B cell (primary cell): Measurements from ENCODE around the gene OXGR1. TPM values are rescaled to one million over a fixed set of nuclear protein-coding genes. Genes with fewer than 3 reads are reported as not detected.

ENCODE experiments used
- ATAC-seq: fragments of 200-7000 bp; cut with Tn5 transposase; one replicate; pipeline ENCODE4 v1.10.0; 2021; ENCODE audit warnings: low read depth, mild to moderate bottlenecking, moderate number of reproducible peaks, moderate library complexity
- CTCF ChIA-PET: fragments of 350-600 bp; sonication (Branson Sonifier 250); formaldehyde crosslinking; loops from one replicate; lab custom pipeline; 2021; ENCODE audit warnings: antibody characterized with exemption, inconsistent platforms; lab: Charles Lee
- POLR2A ChIA-PET: fragments of 350-600 bp; sonication (Branson Sonifier 250); formaldehyde crosslinking; loops from one replicate; lab custom pipeline; 2021; ENCODE audit warnings: antibody characterized with exemption; lab: Charles Lee
- DNase-seq: peaks from one replicate; pipeline ENCODE4 v3.0.0; 2013
- H2AFZ ChIP-seq: 2 replicates; pipeline ENCODE4 v1.6.1; 2012; ENCODE audit warnings: mild to moderate bottlenecking, low read depth, low read length; ENCODE audit not compliant: insufficient read depth, poor library complexity, severe bottlenecking
- H3K27ac ChIP-seq, 2 donors: 1 replicate in 1 of 2; 2 replicates in 1 of 2; pipeline ENCODE4 v1.5.1; 2012 to 2013; ENCODE audit warnings: low read length in 2 of 2, mild to moderate bottlenecking in 2 of 2, moderate library complexity in 1 of 2
- H3K27me3 ChIP-seq, 4 experiments: fragments of 200-600 bp in 1 of 4; sonication (generic) in 1 of 4; replicated peaks in 1 of 4; 1 replicate in 2 of 4; 2 replicates in 2 of 4; pipeline versions ENCODE4 v1.6.1 to v1.7.0; 2013 to 2016; ENCODE audit warnings: low read length in 3 of 4, mild to moderate bottlenecking in 2 of 4, mixed read lengths in 1 of 4, moderate library complexity in 1 of 4; ENCODE audit not compliant: insufficient read depth in 4 of 4, control insufficient read depth in 3 of 4; ENCODE audit errors: control extremely low read depth in 1 of 4
- H3K36me3 ChIP-seq, 2 experiments: replicated peaks in 1 of 2; 1 replicate in 1 of 2; 2 replicates in 1 of 2; pipeline versions ENCODE4 v1.6.1 to v1.7.1; 2013; ENCODE audit warnings: low read length in 1 of 2; ENCODE audit not compliant: insufficient read depth in 2 of 2, control insufficient read depth in 1 of 2; ENCODE audit errors: control extremely low read depth in 1 of 2, extremely low read depth in 1 of 2
- H3K4me1 ChIP-seq, 2 donors: fragments of 200-600 bp in 1 of 2; sonication (generic) in 1 of 2; 1 replicate in 1 of 2; 2 replicates in 1 of 2; pipeline versions ENCODE4 v1.5.1 to v1.6.1; 2013 to 2017; ENCODE audit warnings: low read length in 2 of 2; ENCODE audit not compliant: control insufficient read depth in 2 of 2, insufficient read depth in 2 of 2
- H3K4me2 ChIP-seq: replicated peaks from 2 replicates; pipeline ENCODE3; 2012; ENCODE audit warnings: mild to moderate bottlenecking, low read depth, low read length; ENCODE audit not compliant: poor library complexity, severe bottlenecking
- H3K4me3 ChIP-seq, 5 experiments: fragments of 200-600 bp in 1 of 5; sonication (generic) in 1 of 5; 1 replicate in 3 of 5; 2 replicates in 2 of 5; pipeline versions ENCODE4 v1.5.1 to v1.7.0; 2011 to 2016; ENCODE audit warnings: low read length in 4 of 5, mild to moderate bottlenecking in 4 of 5, low read depth in 2 of 5, control low read depth in 1 of 5, moderate library complexity in 1 of 5; ENCODE audit not compliant: insufficient read depth in 1 of 5; ENCODE audit errors: control extremely low read depth in 1 of 5, extremely low read depth in 1 of 5
- H3K79me2 ChIP-seq: fragments of 200-600 bp; sonication (generic); one replicate; pipeline ENCODE4 v1.6.0; 2016; ENCODE audit warnings: low read length; ENCODE audit not compliant: control insufficient read depth, insufficient read depth
- H3K9ac ChIP-seq: fragments of 200-600 bp; sonication (generic); 2 replicates; pipeline ENCODE4 v1.6.1; 2017; ENCODE audit warnings: mild to moderate bottlenecking, low read length, moderate library complexity
- H3K9me3 ChIP-seq, 3 donors: one replicate each; pipeline versions ENCODE4 v1.6.1 to v1.7.1; 2013; ENCODE audit warnings: low read length in 2 of 3; ENCODE audit not compliant: control insufficient read depth in 2 of 3, insufficient read depth in 1 of 3; ENCODE audit errors: control extremely low read depth in 1 of 3
- H4K20me1 ChIP-seq: 2 replicates; pipeline ENCODE4 v1.6.0; 2012; ENCODE audit warnings: mild to moderate bottlenecking, low read length; ENCODE audit not compliant: insufficient read depth, control insufficient read depth, poor library complexity, severe bottlenecking
- H3K27ac Mint-ChIP-seq: one replicate; pipeline ENCODE4 v1.8.0; 2021; ENCODE audit warnings: mixed read lengths
- H3K27me3 Mint-ChIP-seq: one replicate; pipeline ENCODE4 v1.8.0; 2021; ENCODE audit warnings: mixed read lengths
- H3K4me1 Mint-ChIP-seq: one replicate; pipeline ENCODE4 v1.8.0; 2021; ENCODE audit warnings: mixed read lengths
- H3K4me3 Mint-ChIP-seq: one replicate; pipeline ENCODE4 v1.8.0; 2021; ENCODE audit warnings: mixed read lengths
- H3K9me3 Mint-ChIP-seq: one replicate; pipeline ENCODE4 v1.8.0; 2022; ENCODE audit warnings: mixed read lengths; ENCODE audit not compliant: insufficient read depth
- EZH2 ChIP-seq: IDR thresholded peaks from 2 replicates; pipeline ENCODE4 v1.6.1; 2012; ENCODE audit warnings: borderline replicate concordance, low read depth, mild to moderate bottlenecking, moderate library complexity, low read length; ENCODE audit not compliant: insufficient read depth, poor library complexity, severe bottlenecking
- WGBS: methylation state at CpG from one replicate; pipeline ENCODE4 v1.1.5; 2013; ENCODE audit warnings: missing lambda C conversion rate; ENCODE audit not compliant: insufficient coverage; 5-methylcytosine and 5-hydroxymethylcytosine counted together
- intact Hi-C: fragments of 100-400 bp; cut with micrococcal nuclease; formaldehyde crosslinking; loops from one replicate; pipeline ENCODE4 v1.10.0; 2022
- polyA plus RNA-seq: library from polyadenylated mRNA; depleted of rRNA; stranded (reverse); fragments of >200 nt; gene quantifications from 2 replicates; pipeline ENCODE4 v1.2.3, GENCODE V29; 2012
- total RNA-seq, 2 donors: library from RNA; stranded (reverse); fragments of 120-200 nt in 1 of 2; gene quantifications; 1 replicate in 1 of 2; 2 replicates in 1 of 2; pipeline versions ENCODE4 v1.2.3 to v1.2.4, GENCODE V29; 2013 to 2022
- TF ChIP-seq, protein P1 (sequence below): fragments of 200-600 bp; IDR thresholded peaks from one replicate; pipeline ENCODE4 v1.8.0; 2022; ENCODE audit warnings: antibody characterized with exemption, mild to moderate bottlenecking

OXGR1 gene
- total and polyA plus RNA-seq, 2 donors (not counting 1 experiment from before 2014, with no cell fraction given) = not detected

DNA sequence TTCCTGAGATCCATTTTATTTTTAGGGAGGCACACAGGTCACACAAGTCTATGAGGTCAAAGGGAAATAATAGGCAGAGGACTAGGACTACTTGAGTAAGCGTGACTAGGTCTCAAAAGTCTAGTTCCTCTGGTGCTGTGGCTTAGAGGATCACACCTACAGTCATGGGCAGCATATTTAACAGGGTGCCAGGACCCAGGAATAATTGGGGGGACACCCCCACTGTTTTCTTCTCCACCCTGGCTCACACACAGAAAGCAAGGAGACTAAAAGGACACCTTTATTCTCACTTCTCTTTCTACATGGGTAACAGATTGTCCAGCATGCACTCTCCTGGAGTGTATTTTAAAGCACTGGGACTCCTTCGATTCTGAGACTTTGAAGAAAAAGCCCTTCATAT lies 26.2 kb downstream of the OXGR1 start:
- Histone ChIP-seq H3K9me3 (peaks cover 5 to 30% (median 29%) of the 10 kb centered on the region in 3 donors), H3K79me2 (no peaks in the 10 kb centered on the region), H3K4me2 (no peak overlapping the region), H2AFZ (no peak overlapping the region), H3K4me1 (no peaks in the 10 kb centered on the region), H3K9ac (no peak overlapping the region), H3K4me3 (no peak overlapping the region), H4K20me1 (no peaks in the 10 kb centered on the region), H3K27me3 (no peaks in the 10 kb centered on the region), H3K27ac (no peak overlapping the region), H3K36me3 (no peaks in the 10 kb centered on the region)
- H3K27ac Mint-ChIP-seq = no peak overlapping the region
- no peak for DNase-seq
- no peaks in the 10 kb centered on the region for H3K27me3 Mint-ChIP-seq
- WGBS = 92% methylated on average over 2 of the region's 2 CpGs
- TF ChIP-seq, protein P1, sequence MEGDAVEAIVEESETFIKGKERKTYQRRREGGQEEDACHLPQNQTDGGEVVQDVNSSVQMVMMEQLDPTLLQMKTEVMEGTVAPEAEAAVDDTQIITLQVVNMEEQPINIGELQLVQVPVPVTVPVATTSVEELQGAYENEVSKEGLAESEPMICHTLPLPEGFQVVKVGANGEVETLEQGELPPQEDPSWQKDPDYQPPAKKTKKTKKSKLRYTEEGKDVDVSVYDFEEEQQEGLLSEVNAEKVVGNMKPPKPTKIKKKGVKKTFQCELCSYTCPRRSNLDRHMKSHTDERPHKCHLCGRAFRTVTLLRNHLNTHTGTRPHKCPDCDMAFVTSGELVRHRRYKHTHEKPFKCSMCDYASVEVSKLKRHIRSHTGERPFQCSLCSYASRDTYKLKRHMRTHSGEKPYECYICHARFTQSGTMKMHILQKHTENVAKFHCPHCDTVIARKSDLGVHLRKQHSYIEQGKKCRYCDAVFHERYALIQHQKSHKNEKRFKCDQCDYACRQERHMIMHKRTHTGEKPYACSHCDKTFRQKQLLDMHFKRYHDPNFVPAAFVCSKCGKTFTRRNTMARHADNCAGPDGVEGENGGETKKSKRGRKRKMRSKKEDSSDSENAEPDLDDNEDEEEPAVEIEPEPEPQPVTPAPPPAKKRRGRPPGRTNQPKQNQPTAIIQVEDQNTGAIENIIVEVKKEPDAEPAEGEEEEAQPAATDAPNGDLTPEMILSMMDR = no peak
- TF ChIP-seq EZH2 = no peak
- peaks cover 25% of the 10 kb centered on the region for H3K9me3 Mint-ChIP-seq
- ATAC-seq = no peak
- intact Hi-C loops = no loop called here
- ChIA-PET CTCF (interaction anchor here (1.5 kb wide), 2 partner anchors 9 to 10 kb away, joined by 3 to 4 read pairs; no protein-coding TSS in a partner anchor), POLR2A (no interaction called here)
- no peak overlapping the region for H3K4me3 Mint-ChIP-seq
- no peaks in the 10 kb centered on the region for H3K4me1 Mint-ChIP-seq

DNA sequence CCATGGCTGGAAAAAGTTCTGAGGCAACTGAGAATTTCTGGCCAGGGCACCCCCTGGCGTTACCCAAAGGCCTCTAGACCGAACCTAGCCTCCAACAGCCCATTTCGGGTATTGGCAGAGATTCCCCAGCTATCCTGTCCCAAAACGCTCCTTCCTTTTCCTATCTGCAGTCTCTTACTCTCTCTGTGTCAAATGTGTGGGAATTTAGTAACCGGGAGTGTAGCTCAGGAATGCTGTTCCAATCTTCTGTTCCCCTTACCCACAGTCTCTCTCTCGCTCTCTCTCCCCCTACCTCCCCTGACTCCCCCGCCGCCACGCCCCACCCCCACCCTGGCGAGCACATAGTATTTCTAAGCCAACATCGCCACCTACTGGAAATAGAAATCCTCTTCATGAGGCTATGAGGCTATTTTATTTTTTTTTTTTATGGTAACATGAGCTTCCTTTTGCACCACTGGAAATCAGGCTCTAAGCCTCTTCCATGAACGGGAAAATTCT lies 27.0 kb downstream of the OXGR1 start:
- no peak overlapping the region for H3K27ac Mint-ChIP-seq
- no peak overlapping the region for H3K27ac ChIP-seq
- POLR2A ChIA-PET = no interaction called here
- no peak overlapping the region for H3K9ac ChIP-seq
- no peaks in the 10 kb centered on the region for H3K4me1 ChIP-seq
- H3K4me2 ChIP-seq = no peak overlapping the region
- H3K27me3 Mint-ChIP-seq = no peaks in the 10 kb centered on the region
- TF ChIP-seq, protein P1 = no peak
- CTCF ChIA-PET = interaction anchor here (1.5 kb wide), 1 partner anchor 8 kb away, joined by 3 read pairs; no protein-coding TSS in a partner anchor
- DNase-seq (no peak), ATAC-seq (no peak)
- H3K9me3 Mint-ChIP-seq = peaks cover 25% of the 10 kb centered on the region
- no peaks in the 10 kb centered on the region for H3K27me3 ChIP-seq
- no peaks in the 10 kb centered on the region for H3K4me1 Mint-ChIP-seq
- no peak overlapping the region for H2AFZ ChIP-seq
- H3K36me3 ChIP-seq = no peaks in the 10 kb centered on the region
- 85% methylated on average over 2 of the region's 12 CpGs for WGBS
- H4K20me1 ChIP-seq = no peaks in the 10 kb centered on the region
- H3K9me3 ChIP-seq = peaks cover 5 to 30% (median 29%) of the 10 kb centered on the region in 3 donors
- H3K79me2 ChIP-seq = no peaks in the 10 kb centered on the region
- H3K4me3 Mint-ChIP-seq = no peak overlapping the region
- H3K4me3 ChIP-seq = no peak overlapping the region
- intact Hi-C loops = no loop called here
